RWPE2 (cell line): ENCODE results near the gene RNASE8.

Source experiments
- ATAC-seq: fragments of 200-7000 bp; cut with Tn5 transposase; 3 replicates; pipeline ENCODE4 v1.9.1; 2021; ENCODE audit warnings: low read depth
- DNase-seq: peaks from one replicate; pipeline ENCODE4 v3.0.0-alpha.2; 2020; ENCODE audit warnings: low spot score
- H3K27ac ChIP-seq: fragments of 450-650 bp; 2 replicates; pipeline ENCODE4 v1.5.1; 2017; ENCODE audit warnings: mild to moderate bottlenecking; ENCODE audit not compliant: poor library complexity, severe bottlenecking
- H3K27me3 ChIP-seq: fragments of 250-450 bp; sonication (Bioruptor Pico); 2 replicates; pipeline ENCODE4 v1.5.1; 2021; ENCODE audit warnings: mild to moderate bottlenecking, moderate library complexity; ENCODE audit not compliant: insufficient read depth, poor library complexity, severe bottlenecking
- H3K36me3 ChIP-seq: fragments of 250-450 bp; sonication (Bioruptor Pico); 2 replicates; pipeline ENCODE4 v1.5.1; 2020; ENCODE audit warnings: low read depth, mild to moderate bottlenecking, moderate library complexity
- H3K4me1 ChIP-seq: fragments of 250-450 bp; sonication (Bioruptor Pico); 2 replicates; pipeline ENCODE4 v1.5.1; 2021; ENCODE audit warnings: mild to moderate bottlenecking, moderate library complexity; ENCODE audit not compliant: insufficient read depth, poor library complexity, severe bottlenecking
- H3K4me3 ChIP-seq: fragments of 250-450 bp; sonication (Bioruptor Pico); 2 replicates; pipeline ENCODE4 v1.5.1; 2021; ENCODE audit warnings: mild to moderate bottlenecking, moderate library complexity; ENCODE audit not compliant: severe bottlenecking
- H3K9me3 ChIP-seq: fragments of 250-450 bp; sonication (Bioruptor Pico); 2 replicates; pipeline ENCODE4 v1.5.1; 2021; ENCODE audit warnings: mild to moderate bottlenecking, moderate library complexity; ENCODE audit not compliant: severe bottlenecking
- CTCF ChIP-seq: fragments of 450-650 bp; IDR thresholded peaks from one replicate; pipeline ENCODE4 v1.5.1; 2017; ENCODE audit warnings: mild to moderate bottlenecking, moderate library complexity; ENCODE audit not compliant: poor library complexity, severe bottlenecking

The RNASE8 gene

GRCh38 chr14:21103710-21104447 is 46.3 kb downstream of the RNASE8 start:
- Histone ChIP-seq H3K9me3 (no peaks in the 10 kb centered on the region), H3K4me1 (peaks cover 51% of the 10 kb centered on the region), H3K27me3 (no peaks in the 10 kb centered on the region), H3K36me3 (no peaks in the 10 kb centered on the region), H3K4me3 (peak overlapping the region; percentile 39), H3K27ac (peak overlapping the region; percentile 82)
- peak; percentile 77 for TF ChIP-seq CTCF
- DNase-seq (peak; percentile 98), ATAC-seq (peak; percentile 83)

- Histone ChIP-seq H3K9me3 (no peaks in the 10 kb centered on the region), H3K36me3 (no peaks in the 10 kb centered on the region), H3K4me1 (peaks cover 46% of the 10 kb centered on the region), H3K27me3 (no peaks in the 10 kb centered on the region), H3K4me3 (peak overlapping the region; percentile 39), H3K27ac (peak overlapping the region; percentile 82)
- DNase-seq: peak; percentile 76
- TF ChIP-seq CTCF: peak; percentile 94
- peak; percentile 43 for ATAC-seq
These were observed 46.9 kb downstream of the RNASE8 start for GRCh38 chr14:21104448-21105060.

- Histone ChIP-seq H3K27ac (peak overlapping the region; percentile 82), H3K27me3 (no peaks in the 10 kb centered on the region), H3K4me3 (no peak overlapping the region), H3K36me3 (no peaks in the 10 kb centered on the region), H3K9me3 (no peaks in the 10 kb centered on the region), H3K4me1 (peaks cover 40% of the 10 kb centered on the region)
- no peak for TF ChIP-seq CTCF
- DNase-seq (no peak), ATAC-seq (no peak)
These were observed 47.5 kb downstream of the RNASE8 start for GRCh38 chr14:21105095-21105494.

- no peak for TF ChIP-seq CTCF
- DNase-seq: no peak
- Histone ChIP-seq H3K27me3 (no peaks in the 10 kb centered on the region), H3K9me3 (no peaks in the 10 kb centered on the region), H3K36me3 (no peaks in the 10 kb centered on the region), H3K27ac (peak overlapping the region; percentile 82), H3K4me3 (no peak overlapping the region), H3K4me1 (peaks cover 36% of the 10 kb centered on the region)
- ATAC-seq: no peak
These were observed 48.5 kb downstream of the RNASE8 start for GRCh38 chr14:21106176-21106497.
